NT2/D1 (cell line): Measurements from ENCODE around the gene TLK2.
"Not testable (repeated sequence)": the region's sequence is repeated elsewhere in the genome, so short reads cannot be mapped to it uniquely, and the experiment has no call there.

Source experiments
- DNase-seq: peaks from one replicate; pipeline ENCODE4 v3.0.0-alpha.2; 2011; ENCODE audit warnings: low read depth, low spot score
- H3K27me3 ChIP-seq: 2 replicates; pipeline ENCODE4 v1.6.0; 2011; ENCODE audit warnings: mild to moderate bottlenecking; ENCODE audit not compliant: insufficient read length, insufficient read depth
- H3K36me3 ChIP-seq: 2 replicates; pipeline ENCODE4 v1.6.1; 2011; ENCODE audit warnings: mild to moderate bottlenecking, low read length, mixed read lengths; ENCODE audit not compliant: insufficient read depth, insufficient read length
- H3K4me1 ChIP-seq: 2 replicates; pipeline ENCODE4 v1.5.1; 2011; ENCODE audit not compliant: insufficient read depth, insufficient read length
- H3K4me3 ChIP-seq: 2 replicates; pipeline ENCODE4 v1.5.1; 2011; ENCODE audit warnings: low read depth; ENCODE audit not compliant: insufficient read length
- H3K9ac ChIP-seq: 2 replicates; pipeline ENCODE4 v1.6.0; 2011; ENCODE audit warnings: low read depth; ENCODE audit not compliant: insufficient read length
- H3K9me3 ChIP-seq: 2 replicates; pipeline ENCODE4 v1.5.1; 2011; ENCODE audit warnings: mild to moderate bottlenecking, low read length; ENCODE audit not compliant: insufficient read depth
- SUZ12 ChIP-seq: IDR thresholded peaks from 2 replicates; pipeline ENCODE4 v1.6.1; 2011; ENCODE audit not compliant: insufficient read length, insufficient read depth; ENCODE audit errors: extremely low read depth
- YY1 ChIP-seq: IDR thresholded peaks from 2 replicates; pipeline ENCODE4 v1.6.1; 2011; ENCODE audit not compliant: insufficient read length, insufficient read depth
- ZNF274 ChIP-seq: IDR thresholded peaks from 2 replicates; pipeline ENCODE4 v1.6.1; 2011; ENCODE audit warnings: mild to moderate bottlenecking, low read depth, low read length

The TLK2 gene

DNA sequence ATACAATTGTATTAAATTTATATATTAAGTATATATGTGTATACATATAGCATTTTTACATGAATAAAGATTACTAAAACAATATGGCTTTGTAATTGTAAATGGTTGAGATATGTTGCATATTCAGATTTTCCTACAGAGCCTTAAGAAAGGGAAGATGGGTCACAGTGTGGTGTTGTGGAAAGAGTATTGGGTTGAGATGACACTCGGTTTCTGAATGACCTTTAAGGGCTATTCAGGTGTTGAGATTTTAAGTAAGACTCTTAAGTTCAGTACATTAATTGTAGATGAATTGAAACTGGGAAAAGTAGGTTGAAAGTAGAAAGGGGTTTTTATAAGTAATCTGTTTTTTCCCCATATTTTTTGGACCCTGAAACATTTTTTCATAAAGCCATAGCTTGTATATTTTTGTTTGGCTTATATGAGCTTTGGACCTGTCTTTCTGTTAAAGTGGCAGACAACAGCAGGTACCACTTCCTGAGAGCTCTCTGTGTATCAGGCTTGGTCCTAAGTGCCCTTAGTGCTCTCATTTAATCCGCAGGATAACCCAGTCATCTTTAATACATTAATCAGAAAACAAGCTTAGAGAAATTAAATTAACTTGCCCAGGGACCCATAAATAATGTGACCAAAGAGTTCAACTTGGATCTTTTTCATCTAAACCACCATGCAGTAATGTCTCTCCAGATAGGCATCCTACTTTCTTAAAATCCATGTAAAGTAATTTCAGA lies 100.3 kb downstream of the TLK2 start:
- no peak overlapping the region for H3K4me3 ChIP-seq
- H3K9me3 ChIP-seq, result no peaks in the 10 kb centered on the region
- H3K4me1 ChIP-seq, result no peaks in the 10 kb centered on the region
- no peaks in the 10 kb centered on the region for H3K27me3 ChIP-seq
- H3K9ac ChIP-seq, result no peak overlapping the region
- DNase-seq, result no peak
- H3K36me3 ChIP-seq, result peaks cover 73% of the 10 kb centered on the region
- TF ChIP-seq ZNF274 (no peak), SUZ12 (no peak), YY1 (no peak)

DNA sequence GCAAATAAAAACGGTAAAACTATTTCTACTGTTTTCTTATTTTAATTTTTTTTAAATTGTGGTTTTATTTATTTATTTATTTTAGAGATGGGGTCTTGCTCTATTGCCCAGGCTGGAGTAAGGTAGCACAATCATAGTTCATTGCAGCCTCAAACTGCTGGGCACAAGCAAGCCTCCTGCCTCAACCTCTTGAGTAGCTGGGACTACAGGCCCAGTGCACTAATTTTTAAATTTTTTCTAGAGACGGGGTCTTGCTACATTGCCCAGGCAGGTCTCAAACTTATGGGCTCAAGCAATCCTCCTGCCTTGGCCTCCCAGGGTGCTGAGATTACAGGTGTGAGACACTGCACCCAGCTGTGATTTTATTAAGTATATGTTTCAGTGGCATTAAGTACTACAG lies 102.3 kb downstream of the TLK2 start:
- DNase-seq, result no peak
- Histone ChIP-seq H3K9me3 (no peaks in the 10 kb centered on the region), H3K27me3 (no peaks in the 10 kb centered on the region), H3K36me3 (peaks cover 65% of the 10 kb centered on the region), H3K9ac (no peak overlapping the region), H3K4me3 (no peak overlapping the region), H3K4me1 (no peaks in the 10 kb centered on the region)
- TF ChIP-seq YY1, result no peak
- TF ChIP-seq ZNF274, result no peak
- TF ChIP-seq SUZ12, result no peak

DNA sequence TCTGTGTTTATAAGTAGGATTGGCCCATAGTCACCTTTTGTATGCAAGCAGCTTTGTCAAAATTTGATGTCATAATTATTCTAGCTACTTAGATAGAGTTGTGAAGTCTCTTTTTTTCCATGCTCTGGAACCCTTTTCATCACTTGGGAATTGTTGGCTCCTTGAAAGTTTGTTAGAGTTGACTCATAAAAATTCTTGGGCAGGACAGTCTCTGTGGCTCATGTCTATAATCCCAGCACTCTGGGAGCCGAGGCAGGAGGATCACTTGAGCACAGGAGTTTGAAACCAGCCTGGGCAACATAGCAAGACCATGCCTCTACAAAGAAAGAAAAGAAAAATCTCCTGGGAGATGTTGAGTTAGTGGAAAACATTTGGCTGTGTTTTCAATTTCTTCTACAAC lies 103.1 kb downstream of the TLK2 start:
- Histone ChIP-seq H3K27me3 (no peaks in the 10 kb centered on the region), H3K36me3 (peaks cover 68% of the 10 kb centered on the region), H3K9ac (no peak overlapping the region), H3K4me1 (no peaks in the 10 kb centered on the region), H3K4me3 (no peak overlapping the region), H3K9me3 (no peaks in the 10 kb centered on the region)
- no peak for DNase-seq
- TF ChIP-seq YY1 (no peak), SUZ12 (no peak), ZNF274 (no peak)

DNA sequence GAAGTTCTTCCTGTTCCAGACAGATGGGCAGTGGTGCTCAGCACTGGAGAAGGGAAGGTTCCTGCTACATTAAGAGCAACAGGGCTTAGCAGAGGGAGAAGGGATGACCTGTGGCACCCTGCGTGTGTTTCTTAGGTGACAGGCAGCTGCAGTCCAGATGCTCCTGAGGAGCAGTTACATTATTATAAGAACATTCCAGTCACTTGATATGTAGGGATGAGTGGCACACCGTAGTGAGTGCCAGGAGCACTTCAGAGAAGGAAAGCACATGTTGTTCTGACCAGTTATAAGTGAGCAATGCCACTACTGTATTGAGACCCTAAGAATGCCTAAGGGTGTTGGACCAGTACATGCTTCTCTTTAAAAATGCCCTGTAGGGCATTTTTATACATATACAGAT lies 108.9 kb downstream of the TLK2 start:
- no peak overlapping the region for H3K4me3 ChIP-seq
- H3K9ac ChIP-seq, result no peak overlapping the region
- DNase-seq, result no peak
- TF ChIP-seq YY1, result no peak
- no peak for TF ChIP-seq ZNF274
- no peak for TF ChIP-seq SUZ12
- peaks cover 58% of the 10 kb centered on the region for H3K36me3 ChIP-seq
- H3K4me1 ChIP-seq, result no peaks in the 10 kb centered on the region
- no peaks in the 10 kb centered on the region for H3K27me3 ChIP-seq
- H3K9me3 ChIP-seq, result no peaks in the 10 kb centered on the region

DNA sequence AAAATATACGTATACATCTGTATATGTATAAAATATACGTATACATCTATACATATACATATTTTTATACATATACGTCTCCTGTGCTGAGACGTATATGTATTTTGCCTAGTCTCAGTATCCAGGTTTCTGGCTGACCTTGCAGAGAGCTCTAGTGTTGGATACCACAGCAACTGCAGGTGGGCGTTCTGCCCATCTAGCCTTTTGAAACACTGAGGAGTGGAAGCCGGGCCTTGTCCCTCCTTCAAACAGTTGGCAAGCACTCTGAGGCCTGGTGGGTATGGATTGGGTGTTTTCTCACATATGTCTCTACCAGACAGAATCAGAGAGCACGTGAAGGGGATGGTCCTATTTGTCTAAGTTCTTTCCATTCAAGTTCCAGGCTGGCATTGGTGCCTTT lies 109.5 kb downstream of the TLK2 start:
- no peak for TF ChIP-seq SUZ12
- H3K36me3 ChIP-seq, result peaks cover 57% of the 10 kb centered on the region
- no peaks in the 10 kb centered on the region for H3K27me3 ChIP-seq

DNA sequence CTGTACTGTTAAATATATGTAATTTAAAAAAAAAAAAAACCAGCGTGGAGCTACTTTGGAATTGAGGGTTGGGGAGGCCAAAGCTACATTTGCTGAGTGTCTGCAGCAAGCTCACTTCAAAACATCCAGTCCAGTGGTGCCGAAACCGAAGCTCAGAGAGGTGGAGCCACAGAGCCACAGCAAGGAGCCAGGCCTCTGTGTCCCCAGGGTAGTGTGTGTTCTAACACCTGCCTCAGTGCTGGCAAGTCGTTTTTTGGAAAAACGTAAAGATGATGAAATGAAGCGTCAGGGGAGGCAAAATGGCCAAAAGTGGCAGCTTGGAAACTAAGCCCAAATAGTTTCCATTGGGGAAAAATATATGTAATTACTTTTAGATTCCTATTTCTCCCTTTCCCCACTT lies 112.7 kb downstream of the TLK2 start:
- peaks cover 5% of the 10 kb centered on the region; the same call in 1 of the 2 replicates for H3K9me3 ChIP-seq
- no peak overlapping the region for H3K9ac ChIP-seq
- DNase-seq, result no peak
- TF ChIP-seq YY1 (no peak), ZNF274 (no peak), SUZ12 (no peak)
- H3K27me3 ChIP-seq, result no peaks in the 10 kb centered on the region
- peaks cover 59% of the 10 kb centered on the region for H3K36me3 ChIP-seq
- H3K4me1 ChIP-seq, result no peaks in the 10 kb centered on the region
- no peak overlapping the region for H3K4me3 ChIP-seq

More for the DNA sequence above, 109.5 kb downstream of the TLK2 start:
- DNase-seq, result no peak
- no peaks in the 10 kb centered on the region for H3K9me3 ChIP-seq
- no peak overlapping the region for H3K9ac ChIP-seq
- H3K4me1 ChIP-seq, result no peaks in the 10 kb centered on the region
- H3K4me3 ChIP-seq, result no peak overlapping the region

DNA sequence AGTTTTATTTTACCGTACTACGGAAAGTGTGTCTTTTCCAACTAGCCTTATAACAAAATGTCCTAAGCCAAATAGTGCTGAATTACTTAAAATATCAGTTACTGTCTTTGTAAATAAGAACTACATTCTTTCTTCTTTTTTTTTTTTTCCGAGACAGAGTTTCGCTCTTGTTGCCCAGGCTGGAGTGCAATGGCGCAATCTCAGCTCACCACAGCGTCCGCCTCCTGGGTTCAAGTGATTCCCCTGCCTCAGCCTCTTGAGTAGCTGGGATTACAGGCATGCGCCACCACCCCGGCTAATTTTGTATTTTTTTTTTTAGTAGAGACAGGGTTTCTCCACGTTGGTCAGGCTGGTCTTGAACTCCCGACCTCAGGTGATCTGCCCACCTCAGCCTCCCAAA lies 113.2 kb downstream of the TLK2 start:
- H3K4me1 ChIP-seq, H3K4me3 ChIP-seq, H3K9ac ChIP-seq, DNase-seq, H3K27me3 ChIP-seq, H3K9me3 ChIP-seq: not testable (repeated sequence)
- H3K36me3 ChIP-seq, result peaks cover 62% of the 10 kb centered on the region
